HG03108 (cell line): ENCODE measurements around the gene XIRP2.
"Not testable (repeated sequence)": the region's sequence is repeated elsewhere in the genome, so short reads cannot be mapped to it uniquely, and the experiment has no call there.

ENCODE experiments used
- ATAC-seq: cut with Tn5 transposase; IDR thresholded peaks from one replicate; pipeline ENCODE4 v1.9.1; 2021; ENCODE audit warnings: moderate library complexity; ENCODE audit not compliant: unreplicated experiment

The XIRP2 gene

DNA sequence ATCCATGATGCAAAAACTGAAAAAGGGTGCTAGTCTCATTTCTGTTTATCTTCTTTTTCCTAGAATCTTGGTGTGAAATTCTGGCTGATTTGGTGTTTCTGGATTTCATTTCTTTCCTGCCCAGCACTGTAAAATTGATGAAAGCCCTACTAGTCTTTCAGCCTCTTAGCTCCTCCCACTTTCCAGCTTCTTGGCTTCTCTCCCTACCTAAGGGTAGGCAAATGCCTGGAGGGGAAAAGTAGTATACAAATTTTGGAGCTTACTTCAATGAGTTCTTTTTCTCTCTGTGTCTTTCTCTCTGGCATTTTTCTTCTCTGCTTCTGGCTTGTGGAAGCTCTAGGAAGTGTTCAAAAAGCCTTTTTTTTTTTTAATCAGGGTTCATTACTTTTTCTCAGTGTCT lies 160.5 kb downstream of the XIRP2 start:
- no peak for ATAC-seq

DNA sequence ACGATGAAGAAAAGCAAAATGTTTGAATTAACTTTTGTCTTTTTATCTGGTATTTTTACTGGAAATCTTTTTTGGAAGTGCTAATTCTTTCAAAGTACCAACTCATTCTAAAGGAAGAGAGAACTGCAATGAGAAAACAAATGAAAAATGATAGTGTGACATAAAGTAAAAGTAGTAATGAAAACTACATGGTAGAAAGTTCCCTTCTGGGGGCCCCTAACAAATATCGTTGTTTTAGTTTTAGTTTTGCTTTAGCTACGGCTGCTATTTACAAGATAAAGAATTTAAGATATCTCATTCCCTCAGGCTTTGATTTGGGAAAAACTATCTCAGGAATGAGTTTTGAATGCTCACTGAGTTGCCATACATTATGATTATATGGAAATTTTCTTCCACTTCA lies 161.4 kb downstream of the XIRP2 start:
- ATAC-seq, result no peak

DNA sequence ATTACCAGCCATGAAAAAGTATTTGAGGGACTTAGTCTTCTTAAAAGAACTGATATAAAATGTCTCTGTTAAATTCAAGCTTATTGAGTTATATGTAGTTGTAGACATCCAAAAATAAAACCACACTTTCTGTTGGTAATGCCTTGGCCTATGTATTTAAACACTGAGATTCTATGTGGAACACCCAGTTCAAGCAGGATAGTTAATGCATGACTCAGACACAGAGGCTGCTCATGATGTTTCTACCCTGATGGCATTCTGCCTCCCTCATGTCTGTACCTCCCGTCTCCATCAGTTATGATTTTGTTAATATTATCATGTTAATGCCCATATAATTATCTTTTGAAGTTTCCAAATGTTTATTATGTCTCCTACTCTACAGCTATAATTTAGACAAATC lies 164.5 kb downstream of the XIRP2 start:
- ATAC-seq, result no peak

DNA sequence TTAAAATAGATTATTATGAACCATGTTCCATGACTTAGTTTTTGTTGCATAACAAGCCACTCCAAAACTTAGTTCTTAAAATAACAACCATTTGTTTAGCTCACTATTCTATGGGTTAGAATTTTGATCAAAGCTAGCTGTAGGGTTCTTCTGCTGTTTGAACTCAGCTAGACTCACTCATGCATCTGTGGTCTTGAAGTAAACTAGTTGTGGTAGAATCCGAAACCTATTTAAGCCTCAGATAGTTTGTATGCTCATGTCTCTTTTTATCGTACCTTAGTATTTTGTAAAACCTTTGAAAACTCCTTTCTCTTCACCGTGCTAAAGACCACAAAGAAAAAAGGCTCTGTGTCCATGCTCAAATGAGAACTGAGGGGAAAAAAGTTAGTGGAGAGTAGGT lies 166.6 kb downstream of the XIRP2 start:
- ATAC-seq, result no peak

DNA sequence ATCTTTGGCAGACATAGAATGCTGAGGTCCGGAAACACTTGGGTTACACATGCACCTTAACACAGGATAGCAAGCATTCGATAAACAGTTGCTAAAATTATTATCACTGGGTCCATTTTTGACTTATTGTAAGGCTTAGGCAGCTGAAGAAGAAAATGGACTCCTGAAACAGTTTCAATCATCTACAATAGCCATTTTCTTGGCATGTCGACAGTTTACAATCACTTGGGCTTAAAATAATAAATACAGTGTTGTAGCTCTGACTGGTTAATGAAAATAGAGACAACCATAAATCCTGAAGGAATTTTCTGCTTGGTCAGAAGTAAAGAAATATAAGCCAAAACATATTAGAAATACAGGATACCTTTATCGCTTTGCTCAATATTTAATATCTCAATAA lies 169.2 kb downstream of the XIRP2 start:
- no peak for ATAC-seq

DNA sequence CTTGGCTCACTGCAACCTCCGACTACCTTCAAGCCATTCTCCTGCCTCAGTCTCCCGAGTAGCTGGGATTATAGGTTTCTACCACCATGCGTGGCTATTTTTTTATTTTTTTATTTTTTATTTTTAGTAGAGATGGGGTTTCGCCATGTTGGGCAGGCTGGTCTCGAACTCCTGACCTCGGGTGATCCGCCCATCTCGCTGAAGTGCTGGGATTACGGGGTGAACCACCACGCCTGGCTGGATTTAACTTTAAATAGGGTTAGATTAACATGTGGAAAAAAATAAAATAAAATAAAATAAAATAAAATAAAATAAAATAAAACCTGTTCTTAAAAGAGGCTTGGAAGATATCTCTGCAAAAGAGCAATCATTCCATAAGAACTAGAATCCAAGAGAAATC lies 170.9 kb downstream of the XIRP2 start:
- ATAC-seq, result no peak

DNA sequence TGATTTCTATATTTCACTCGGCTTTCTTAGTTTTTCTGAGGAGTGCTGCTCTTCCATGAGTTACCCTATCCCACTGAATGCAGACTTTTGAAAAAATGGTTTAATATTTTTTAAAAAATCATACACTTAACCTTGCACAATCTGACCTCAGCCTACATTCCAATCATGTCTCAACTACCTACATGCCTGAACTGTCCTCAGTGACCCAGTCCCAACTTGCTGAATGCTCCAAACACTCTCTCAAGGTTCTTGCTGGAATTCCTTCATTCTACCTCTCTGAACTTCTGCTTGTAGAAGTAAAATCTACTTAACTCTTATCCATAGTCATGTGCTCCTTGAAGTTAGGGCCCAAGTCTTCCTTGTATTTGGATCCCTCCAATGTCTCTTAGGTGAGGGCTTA lies 181.6 kb downstream of the XIRP2 start:
- no peak for ATAC-seq

DNA sequence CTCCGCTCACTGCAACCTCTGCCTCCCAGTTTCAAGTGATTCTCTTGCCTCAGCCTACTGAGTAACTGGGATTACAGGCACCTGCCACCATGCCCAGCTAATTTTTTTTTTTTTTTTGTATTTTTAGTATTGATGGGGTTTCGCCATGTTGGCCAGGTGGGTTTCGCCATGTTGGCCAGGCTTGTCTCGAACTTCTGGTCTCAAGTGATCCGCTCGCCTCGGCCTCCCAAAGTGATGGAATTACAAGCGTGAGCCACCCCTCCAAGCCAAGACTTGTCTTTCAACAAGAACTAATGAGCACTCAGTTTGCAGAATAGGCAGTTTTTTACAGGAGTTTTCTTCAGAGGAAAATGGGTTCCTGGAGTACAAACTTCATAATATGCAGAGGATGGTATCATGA lies 187.4 kb downstream of the XIRP2 start:
- ATAC-seq, result not testable (repeated sequence)

DNA sequence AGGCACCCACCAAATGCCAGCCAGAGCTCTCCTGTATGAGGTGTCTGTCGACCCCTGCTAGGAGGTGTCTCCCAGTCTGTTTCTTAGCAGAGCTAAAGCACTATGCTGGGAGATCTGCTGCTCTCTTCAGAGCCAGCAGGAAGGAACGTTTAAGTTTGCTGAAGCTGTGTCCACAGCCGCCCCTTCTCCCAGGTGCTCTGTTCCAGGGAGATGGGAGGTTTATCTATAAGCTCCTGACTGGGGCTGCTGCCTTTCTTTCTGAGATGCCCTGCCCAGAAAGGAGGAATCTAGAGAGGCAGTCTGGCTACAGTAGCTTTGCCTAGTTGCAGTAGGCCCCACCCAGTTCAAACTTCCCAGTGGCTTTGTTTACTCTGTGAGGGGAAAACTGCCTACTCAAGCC lies 210.7 kb downstream of the XIRP2 start:
- ATAC-seq, result not testable (repeated sequence)

DNA sequence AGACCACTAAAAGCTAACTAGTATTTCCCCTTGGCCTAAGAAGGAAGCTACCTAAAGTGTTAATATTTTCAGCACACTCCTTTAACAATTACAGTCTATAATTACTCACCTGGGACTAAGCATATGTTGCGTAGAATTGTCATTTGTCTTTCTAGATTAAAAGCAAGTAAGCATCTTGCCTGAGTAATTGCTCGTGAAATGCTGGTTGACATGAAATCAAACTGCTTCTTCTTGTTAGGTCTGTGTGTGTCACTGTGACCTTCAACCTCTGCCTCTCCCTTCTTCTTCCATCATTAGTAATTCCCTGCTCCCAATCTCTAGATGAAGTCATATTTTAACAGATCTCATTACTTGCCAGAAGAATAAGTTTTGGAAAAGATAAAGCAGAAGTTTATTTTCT lies 212.2 kb downstream of the XIRP2 start:
- ATAC-seq, result no peak

DNA sequence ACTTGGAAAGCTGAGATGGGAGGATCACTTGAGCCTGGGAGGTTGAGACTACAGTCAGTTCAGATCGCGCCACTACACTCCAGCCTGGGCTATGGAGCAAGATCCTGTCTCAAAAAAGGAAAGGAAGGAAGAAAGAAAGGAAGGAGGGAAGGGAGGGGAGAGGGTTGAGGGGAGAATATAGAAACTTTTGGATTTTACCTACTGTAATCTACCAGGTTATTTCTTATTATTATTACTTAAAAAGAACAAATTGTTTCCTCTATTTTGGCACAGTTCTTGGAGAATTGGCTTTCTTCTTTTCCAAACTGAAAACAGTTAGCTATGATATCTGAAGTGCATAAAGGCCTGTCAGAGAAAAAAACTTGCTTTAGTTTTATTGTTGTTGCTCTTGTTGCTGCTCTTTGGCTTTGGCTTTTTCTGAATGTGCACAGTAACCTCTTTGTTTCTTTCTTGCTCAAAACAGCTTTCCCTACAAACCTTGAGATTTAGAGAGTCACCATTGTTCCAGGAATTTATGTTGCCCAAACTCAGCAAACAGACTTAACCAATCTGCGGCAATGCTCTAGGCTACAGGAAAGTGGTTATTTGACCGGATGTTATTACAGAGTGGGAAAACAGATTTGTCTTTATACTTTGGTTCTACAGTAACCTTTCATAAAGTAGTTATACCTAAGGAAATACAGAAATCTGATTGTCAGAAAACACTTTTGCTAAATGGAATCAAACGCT lies 214.9 kb downstream of the XIRP2 start:
- no peak for ATAC-seq

DNA sequence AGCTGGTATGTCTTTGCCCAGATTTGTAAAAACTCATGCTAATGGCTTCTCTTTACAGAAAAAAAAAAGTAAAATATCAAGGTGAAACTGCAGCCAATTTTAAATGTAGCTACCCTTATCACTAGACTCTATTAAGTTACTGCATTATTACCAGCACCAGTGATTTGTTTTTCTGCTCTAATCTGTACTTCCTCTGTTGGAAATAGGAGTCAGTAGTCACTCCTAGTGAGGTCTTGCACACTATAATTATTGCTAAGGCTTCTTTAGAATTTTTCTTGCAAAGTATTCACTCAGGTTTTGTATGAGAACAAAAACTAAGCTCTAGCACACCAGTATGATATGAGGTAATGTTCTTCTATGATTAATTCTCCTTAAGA lies 215.5 kb downstream of the XIRP2 start:
- no peak for ATAC-seq

DNA sequence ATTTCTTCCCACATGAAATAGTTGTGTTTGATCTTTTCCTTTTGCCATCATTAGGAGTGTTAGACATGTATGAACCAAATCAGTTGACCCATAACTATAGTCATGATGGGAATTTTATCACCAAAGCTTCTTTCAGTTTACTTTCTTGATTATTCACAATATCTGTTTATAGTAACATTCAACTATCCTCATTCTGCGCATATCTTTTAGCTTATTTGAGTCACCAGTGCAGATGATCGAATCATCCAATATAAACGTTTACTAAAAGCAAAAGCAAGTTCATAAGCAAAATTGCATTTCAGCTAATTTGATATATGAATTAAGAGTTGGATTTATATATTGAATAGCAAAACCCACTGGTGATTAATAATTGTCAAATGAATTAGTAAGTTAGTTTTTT lies 216.4 kb downstream of the XIRP2 start:
- no peak for ATAC-seq

DNA sequence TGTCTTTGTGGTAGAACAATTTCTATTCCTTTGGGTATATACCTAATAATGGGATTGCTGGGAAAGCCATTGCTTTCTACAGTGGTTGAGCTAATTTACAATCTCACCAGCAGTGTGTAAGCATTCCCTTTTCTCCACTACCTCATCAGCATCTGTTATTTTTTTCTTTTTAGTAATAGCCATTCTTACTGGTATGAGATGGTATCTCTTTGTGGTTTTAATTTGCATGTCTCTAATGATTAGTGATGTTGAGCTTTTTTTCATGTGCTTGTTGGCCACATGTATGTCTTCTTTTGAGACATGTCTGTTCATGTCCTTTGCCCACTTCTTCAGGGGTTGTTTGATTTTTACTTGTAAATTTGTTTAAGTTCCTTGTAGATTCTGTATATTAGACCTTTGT lies 221.4 kb downstream of the XIRP2 start:
- not testable (repeated sequence) for ATAC-seq

DNA sequence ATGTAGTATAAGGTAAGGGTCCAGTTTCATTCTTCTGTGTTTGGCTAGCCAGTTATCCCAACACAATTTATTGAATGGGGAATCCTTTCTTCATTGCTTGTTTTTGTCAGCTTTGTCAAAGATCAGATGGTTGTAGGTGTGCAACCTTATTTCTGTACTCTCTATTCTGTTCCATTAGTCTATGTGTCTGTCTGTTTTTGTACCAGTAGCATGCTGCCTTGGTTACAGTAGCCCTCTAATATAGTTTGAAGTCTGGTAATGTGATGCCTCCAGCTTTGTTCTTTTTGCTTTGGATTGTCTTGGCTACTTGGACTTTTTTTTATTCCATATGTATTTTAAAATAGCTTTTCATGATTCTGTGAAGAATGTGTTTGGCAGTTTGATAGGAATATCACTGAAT lies 222.1 kb downstream of the XIRP2 start:
- no peak for ATAC-seq

DNA sequence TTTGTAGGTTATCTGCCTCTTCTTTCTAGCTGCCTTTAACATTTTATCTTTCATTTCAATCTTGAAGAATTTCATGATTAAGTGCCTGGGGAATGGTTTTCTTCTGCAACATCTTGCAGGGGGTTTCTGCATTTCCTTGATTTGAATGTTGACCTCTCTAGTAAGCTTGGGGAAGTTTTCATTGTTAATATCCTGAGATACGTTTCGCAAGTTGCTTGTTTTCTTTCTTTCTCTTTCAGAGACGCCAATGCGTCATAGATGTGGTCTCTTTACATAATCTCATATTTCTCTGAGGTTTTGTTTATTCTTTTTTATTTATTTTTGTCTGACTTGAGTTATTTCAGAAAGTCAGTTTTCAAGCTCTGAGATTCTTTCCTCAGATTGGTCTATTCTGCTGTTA lies 225.7 kb downstream of the XIRP2 start:
- ATAC-seq, result no peak

DNA sequence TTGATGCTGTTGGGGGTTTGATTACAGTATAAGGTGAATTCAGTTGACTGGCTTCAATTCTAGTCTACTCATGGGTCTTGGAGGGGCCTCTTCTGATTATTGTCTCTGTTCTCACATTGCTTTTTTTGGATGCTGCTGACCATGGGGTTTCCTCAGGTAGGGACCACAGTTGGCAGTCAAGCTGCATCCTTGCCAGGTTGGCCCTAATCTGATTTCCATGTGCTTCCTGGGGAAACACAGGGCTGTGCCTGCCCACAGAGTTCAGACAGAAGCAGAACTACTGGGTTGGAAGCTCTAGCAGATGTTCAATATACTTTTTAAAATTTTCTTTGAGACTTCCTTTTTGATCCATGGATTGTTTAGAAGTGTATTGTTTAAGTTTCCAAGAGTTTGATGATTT lies 227.3 kb downstream of the XIRP2 start:
- ATAC-seq, result no peak

DNA sequence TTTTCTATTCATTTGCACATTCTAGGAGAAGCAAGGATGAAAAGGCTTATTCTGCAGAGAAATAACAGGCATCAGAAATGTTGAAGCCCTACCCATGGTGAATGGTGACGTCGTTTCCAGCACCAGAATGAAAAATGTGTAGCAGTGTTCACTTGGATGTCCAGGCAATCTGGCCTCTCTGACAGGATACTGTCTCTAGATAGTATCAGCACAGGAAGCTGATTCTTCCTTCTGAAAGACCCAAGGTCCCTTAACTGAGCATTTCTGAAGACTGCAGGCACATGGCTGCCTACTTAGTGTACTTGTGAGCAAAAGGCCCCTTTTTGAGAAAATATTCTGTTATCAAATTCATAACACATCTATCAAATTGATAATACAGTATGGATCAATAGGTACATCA lies 234.1 kb downstream of the XIRP2 start:
- no peak for ATAC-seq

DNA sequence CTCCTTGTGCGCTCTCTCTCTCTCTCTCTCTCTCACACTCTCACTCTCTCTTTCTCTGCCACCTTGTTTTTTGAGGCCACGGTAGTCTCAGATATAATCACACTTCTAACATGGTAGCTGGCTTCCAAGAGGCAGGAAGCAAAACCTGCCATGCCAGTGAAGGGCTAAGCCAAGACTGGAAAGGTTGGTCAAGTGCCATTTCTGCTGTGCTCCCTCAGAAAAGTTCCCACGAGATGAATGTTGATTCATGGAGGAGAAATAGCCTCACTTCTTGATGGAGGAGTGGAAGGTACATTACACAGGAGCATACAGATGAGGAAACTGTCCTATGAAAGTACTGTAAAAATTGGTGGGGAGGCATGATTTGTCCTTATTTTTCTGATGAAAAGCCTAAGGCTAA lies 237.9 kb downstream of the XIRP2 start:
- no peak for ATAC-seq

DNA sequence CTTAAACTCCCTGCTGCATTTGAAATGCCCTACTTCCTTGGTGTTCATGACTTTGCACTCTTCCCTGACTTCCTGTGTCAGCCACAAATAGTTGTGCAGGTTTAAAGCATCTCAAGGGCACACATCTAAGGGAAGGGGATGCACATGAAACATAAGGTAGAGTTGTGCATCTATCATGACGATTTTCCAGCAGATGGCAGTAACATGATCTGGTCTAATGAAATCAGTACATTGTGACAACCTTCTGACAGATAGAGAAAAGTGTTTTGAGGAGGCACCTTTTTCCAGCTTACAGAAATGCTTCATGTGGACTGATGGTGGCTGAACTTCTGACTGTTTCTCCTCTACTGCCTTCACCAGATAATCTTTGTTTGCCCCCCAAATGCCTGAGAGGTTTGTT lies 238.9 kb downstream of the XIRP2 start:
- ATAC-seq, result no peak

DNA sequence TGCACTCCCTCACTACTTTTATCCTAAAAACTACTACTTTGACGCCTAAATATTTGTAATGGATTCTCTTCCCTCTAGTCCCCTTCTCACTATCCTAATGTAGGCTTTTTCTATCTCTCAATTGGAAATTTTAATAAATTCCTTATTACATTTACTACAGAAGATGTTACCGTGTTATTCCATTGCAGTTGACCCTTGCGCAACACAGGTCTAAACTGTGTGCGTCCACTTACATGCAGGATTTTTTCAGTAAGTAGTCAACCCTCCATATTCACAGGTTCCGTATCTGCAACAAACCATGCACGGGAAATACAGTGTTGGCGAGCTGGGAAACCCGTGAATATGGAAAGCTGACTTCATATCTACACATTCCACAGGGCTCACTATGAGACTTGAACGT lies 239.8 kb downstream of the XIRP2 start:
- no peak for ATAC-seq

DNA sequence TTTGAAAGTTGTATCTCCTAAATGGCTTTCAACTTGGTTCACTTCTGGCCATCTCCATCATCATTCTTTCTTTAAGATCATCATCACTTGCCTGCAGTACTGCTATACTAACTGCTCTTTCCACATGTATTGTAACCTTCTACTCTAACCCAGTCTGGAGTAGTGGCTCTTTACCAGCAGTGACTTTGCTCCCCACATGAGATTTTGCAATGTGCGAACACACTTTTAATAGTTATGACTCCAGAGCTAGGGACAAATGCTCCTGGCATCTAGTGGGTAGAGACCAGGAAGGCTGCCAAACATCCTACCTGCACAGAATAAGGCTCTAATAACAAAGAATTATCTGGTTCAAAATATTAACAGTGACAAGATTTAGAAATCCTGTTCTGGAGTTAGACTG lies 243.8 kb downstream of the XIRP2 start:
- ATAC-seq, result no peak

DNA sequence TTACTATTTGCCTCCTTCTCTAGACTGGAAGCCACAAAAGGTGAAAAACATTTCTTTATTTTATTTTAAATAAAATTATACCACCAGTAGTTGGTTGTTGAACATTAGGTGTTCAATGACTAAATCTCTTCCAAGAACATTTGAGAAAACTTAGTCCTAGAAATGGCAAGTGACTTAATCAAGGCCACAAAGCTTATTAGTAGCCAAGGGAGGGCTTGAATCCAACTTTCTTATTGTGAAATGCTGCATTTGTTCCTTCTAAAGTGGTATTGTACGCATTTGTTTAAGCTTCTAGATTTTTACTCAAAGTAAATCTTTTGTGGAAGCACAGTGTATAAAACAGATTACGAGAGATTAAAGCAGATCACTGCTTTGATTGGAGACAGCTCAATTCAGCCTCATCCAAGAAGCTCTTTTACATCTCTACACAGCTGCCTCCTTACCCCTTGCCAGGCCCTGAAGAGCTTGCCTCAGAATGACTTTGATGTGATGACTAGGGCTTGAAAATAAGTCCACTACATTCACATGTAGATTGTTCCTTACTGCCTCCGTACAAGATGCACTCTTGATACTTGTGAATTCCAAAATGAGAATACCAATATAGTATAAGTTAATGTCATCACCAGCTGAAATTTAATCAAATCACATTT lies 244.8 kb downstream of the XIRP2 start:
- ATAC-seq, result no peak
